GM12878 (cell line): ENCODE measurements around the gene LAMA2.

Experiments
- EP300 ChIP-seq, 2 experiments: fragments of 150-350 bp in 1 of 2; IDR thresholded peaks; 2 replicates each; pipeline ENCODE4 v1.6.1; 2011 to 2012; ENCODE audit warnings: low read depth in 2 of 2, low read length in 2 of 2, borderline replicate concordance in 1 of 2, improper control_type of control experiment in 1 of 2, inconsistent platforms in 1 of 2; ENCODE audit not compliant: control insufficient read depth in 1 of 2
- SMC3 ChIP-seq: IDR thresholded peaks from 2 replicates; pipeline ENCODE4 v1.6.1; 2011; ENCODE audit warnings: low read length, improper control_type of control experiment, borderline replicate concordance
- TCF7 ChIP-seq: IDR thresholded peaks from 2 replicates; pipeline ENCODE4 v1.6.1; 2014; ENCODE audit warnings: antibody characterized with exemption, borderline replicate concordance
- YBX1 ChIP-seq: fragments of 450-650 bp; IDR thresholded peaks from 2 replicates; pipeline ENCODE4 v1.6.1; 2016; ENCODE audit warnings: antibody characterized with exemption

DNA sequence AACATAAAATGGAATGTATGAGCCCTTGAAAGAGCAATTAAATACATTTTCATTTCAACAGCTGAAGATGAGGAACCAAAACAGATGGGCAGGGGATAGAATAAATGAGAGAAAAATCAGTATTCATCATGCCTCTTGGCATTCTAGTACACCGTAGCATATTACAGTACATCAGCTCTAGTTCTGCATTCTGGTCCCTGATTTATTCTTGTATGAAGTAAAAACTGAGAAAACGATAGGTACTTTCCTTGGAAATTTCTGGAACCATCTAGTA is 477.7 kb downstream of the LAMA2 start:
- TF ChIP-seq TCF7 (no peak), EP300 (IDR thresholded peaks at IDR 0.05; ENCODE audit: borderline replicate concordance in 1 of 2, control insufficient read depth in 1 of 2, low read depth in 2 of 2, low read length in 2 of 2) (no peak), SMC3 (no peak), YBX1 (no peak)
